SHP77 treated with DMSO at 0.1 percent for 48 hours (cell line): ENCODE measurements around the gene GPC5.
"Not testable (repeated sequence)": the region's sequence is repeated elsewhere in the genome, so short reads cannot be mapped to it uniquely, and the experiment has no call there.

ENCODE experiments used
- DNase-seq: peaks from one replicate; lab custom pipeline; 2025; lab: John Stamatoyannopoulos, UW

GPC5 gene

GRCh38 chr13:91652404-91653301 is 254.2 kb downstream of the GPC5 start:
- DNase-seq, result no peak

- no peak for DNase-seq
Measured at GRCh38 chr13:91655731-91656130, 257.3 kb downstream of the GPC5 start.

GRCh38 chr13:91657283-91657682 is 258.9 kb downstream of the GPC5 start:
- no peak for DNase-seq

GRCh38 chr13:91659256-91660075 is 261.0 kb downstream of the GPC5 start:
- DNase-seq, result no peak

GRCh38 chr13:91660076-91660415 is 261.6 kb downstream of the GPC5 start:
- DNase-seq, result no peak

GRCh38 chr13:91661692-91662490 is 263.5 kb downstream of the GPC5 start:
- DNase-seq, result no peak

- DNase-seq, result no peak
Measured at GRCh38 chr13:91664039-91664438, 265.6 kb downstream of the GPC5 start.

- no peak for DNase-seq
Measured at GRCh38 chr13:91667486-91667885, 269.1 kb downstream of the GPC5 start.

GRCh38 chr13:91668866-91669495 is 270.6 kb downstream of the GPC5 start:
- DNase-seq, result no peak

GRCh38 chr13:91674347-91674746 is 275.9 kb downstream of the GPC5 start:
- not testable (repeated sequence) for DNase-seq

GRCh38 chr13:91684746-91685145 is 286.3 kb downstream of the GPC5 start:
- DNase-seq, result no peak

- DNase-seq, result no peak
Measured at GRCh38 chr13:91690944-91691343, 292.5 kb downstream of the GPC5 start.

GRCh38 chr13:91693466-91693865 is 295.0 kb downstream of the GPC5 start:
- no peak for DNase-seq

- DNase-seq, result no peak
Measured at GRCh38 chr13:91698308-91698707, 299.9 kb downstream of the GPC5 start.

- no peak for DNase-seq
Measured at GRCh38 chr13:91698767-91699166, 300.3 kb downstream of the GPC5 start.

- DNase-seq, result no peak
Measured at GRCh38 chr13:91699863-91700262, 301.4 kb downstream of the GPC5 start.

- DNase-seq, result no peak
Measured at GRCh38 chr13:91701975-91702374, 303.6 kb downstream of the GPC5 start.

- no peak for DNase-seq
Measured at GRCh38 chr13:91702411-91702810, 304.0 kb downstream of the GPC5 start.

- no peak for DNase-seq
Measured at GRCh38 chr13:91704398-91704797, 306.0 kb downstream of the GPC5 start.

- DNase-seq, result no peak
Measured at GRCh38 chr13:91708558-91708957, 310.1 kb downstream of the GPC5 start.

- no peak for DNase-seq
Measured at GRCh38 chr13:91709180-91709579, 310.8 kb downstream of the GPC5 start.

- DNase-seq, result no peak
Measured at GRCh38 chr13:91710733-91711132, 312.3 kb downstream of the GPC5 start.
